ENCODE measurements around the gene UQCRC1.

The UQCRC1 gene

DNA sequence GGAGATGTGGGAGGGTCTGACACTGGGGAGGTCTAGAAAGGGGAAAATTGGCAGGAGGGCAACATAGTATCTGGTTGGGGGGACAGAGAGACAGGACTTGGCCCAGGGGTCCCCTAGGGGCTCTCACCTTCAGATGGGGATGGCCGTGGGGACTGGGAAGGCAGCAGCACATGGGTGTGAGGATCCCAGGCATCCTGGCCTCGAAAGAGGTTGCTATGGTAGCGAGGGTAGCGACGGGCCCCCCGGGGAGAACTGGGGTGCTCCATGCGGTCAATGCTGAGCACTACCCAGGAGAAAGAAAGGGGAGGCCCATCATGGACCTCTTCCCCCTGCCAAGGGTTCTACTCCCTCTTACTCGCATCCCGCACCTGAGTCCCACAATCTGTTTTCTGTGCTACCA lies 38.3 kb upstream of the UQCRC1 start:
- H4K20me1 ChIP-seq (ENCODE audit: insufficient read depth, low read length), result 0 out of 2 replicates have a peak, but pooled peaks cover 3% of the 10 kb centered on the region
- TF ChIP-seq EZH2 (IDR thresholded peaks at IDR 0.05; ENCODE audit: borderline replicate concordance, low read depth, low read length, severe bottlenecking), result no peak
- TF ChIP-seq, protein P1, sequence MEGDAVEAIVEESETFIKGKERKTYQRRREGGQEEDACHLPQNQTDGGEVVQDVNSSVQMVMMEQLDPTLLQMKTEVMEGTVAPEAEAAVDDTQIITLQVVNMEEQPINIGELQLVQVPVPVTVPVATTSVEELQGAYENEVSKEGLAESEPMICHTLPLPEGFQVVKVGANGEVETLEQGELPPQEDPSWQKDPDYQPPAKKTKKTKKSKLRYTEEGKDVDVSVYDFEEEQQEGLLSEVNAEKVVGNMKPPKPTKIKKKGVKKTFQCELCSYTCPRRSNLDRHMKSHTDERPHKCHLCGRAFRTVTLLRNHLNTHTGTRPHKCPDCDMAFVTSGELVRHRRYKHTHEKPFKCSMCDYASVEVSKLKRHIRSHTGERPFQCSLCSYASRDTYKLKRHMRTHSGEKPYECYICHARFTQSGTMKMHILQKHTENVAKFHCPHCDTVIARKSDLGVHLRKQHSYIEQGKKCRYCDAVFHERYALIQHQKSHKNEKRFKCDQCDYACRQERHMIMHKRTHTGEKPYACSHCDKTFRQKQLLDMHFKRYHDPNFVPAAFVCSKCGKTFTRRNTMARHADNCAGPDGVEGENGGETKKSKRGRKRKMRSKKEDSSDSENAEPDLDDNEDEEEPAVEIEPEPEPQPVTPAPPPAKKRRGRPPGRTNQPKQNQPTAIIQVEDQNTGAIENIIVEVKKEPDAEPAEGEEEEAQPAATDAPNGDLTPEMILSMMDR (IDR thresholded peaks at IDR 0.05; ENCODE audit: borderline replicate concordance, extremely low read depth, low read length, poor library complexity, severe bottlenecking), result no peak
- H3K4me2 ChIP-seq (ENCODE audit: insufficient read depth, low read length), result no peak overlapping the region
- ATAC-seq (ENCODE audit: insufficient read depth, low read depth) (no peak), DNase-seq (no peak)
- no peaks in the 10 kb centered on the region for H3K9me3 ChIP-seq (ENCODE audit: insufficient read depth, low read length, severe bottlenecking)
- H3K36me3 ChIP-seq (ENCODE audit: insufficient read depth, low read length), result no peaks in the 10 kb centered on the region
- no peak overlapping the region for H3K4me3 ChIP-seq (ENCODE audit: low read depth in 1 of 2, low read length in 2 of 2)
- H3K27ac ChIP-seq (ENCODE audit: low read length), result no peak overlapping the region
- H3K27me3 ChIP-seq (ENCODE audit: insufficient read depth, low read length, poor library complexity), result no peaks in the 10 kb centered on the region
- no peaks in the 10 kb centered on the region for H3K79me2 ChIP-seq (ENCODE audit: insufficient read depth, low read length)
- no peak overlapping the region for H3K9ac ChIP-seq (ENCODE audit: low read depth, low read length)
- no peaks in the 10 kb centered on the region for H3K4me1 ChIP-seq (ENCODE audit: insufficient read depth, low read length)
- H2AFZ ChIP-seq (ENCODE audit: low read depth, low read length), result no peak overlapping the region

DNA sequence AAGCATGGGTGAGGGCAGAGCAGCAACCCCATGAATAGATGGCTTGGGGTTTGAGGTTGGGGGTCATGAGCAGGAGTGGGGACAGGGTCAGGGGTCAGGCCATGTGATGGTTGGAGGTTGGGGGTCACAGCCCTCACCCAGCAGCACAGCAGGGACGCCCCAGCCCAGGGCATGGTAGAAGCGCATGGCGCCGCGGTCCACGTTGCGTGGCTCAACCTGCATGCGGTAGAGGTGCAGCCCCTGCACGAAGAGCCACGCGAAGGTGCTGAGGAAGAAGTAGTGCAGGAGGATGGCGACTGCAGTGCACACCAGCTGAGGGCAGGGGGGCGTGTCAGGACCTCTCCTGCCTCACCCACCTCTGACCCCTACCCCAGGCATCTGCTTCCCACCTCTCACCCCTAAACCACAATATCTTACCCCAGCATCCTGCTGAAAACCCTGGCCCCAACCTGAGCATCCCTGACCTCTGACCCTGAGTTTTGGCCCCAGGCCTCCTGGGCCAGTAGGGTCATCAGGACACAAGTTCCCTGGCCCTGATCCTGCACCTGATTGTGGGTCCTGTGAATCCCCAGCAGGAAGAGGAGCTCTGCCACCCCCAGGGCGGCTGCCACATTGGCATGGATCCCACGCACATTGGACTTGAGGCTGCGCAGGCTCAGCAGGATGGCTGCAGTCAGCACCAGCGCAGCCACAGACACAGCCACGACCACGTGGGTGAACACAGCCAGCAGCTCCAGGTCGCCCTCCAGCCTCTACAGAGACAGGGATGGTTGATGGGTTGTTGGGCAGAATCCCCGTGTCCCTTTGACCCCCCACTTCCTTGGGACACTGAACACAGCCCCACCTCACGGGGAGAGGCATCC lies 35.7 kb upstream of the UQCRC1 start:
- no peak overlapping the region for H3K27ac ChIP-seq (ENCODE audit: low read length)
- TF ChIP-seq, protein P1 (IDR thresholded peaks at IDR 0.05; ENCODE audit: borderline replicate concordance, extremely low read depth, low read length, poor library complexity, severe bottlenecking), result no peak
- TF ChIP-seq EZH2 (IDR thresholded peaks at IDR 0.05; ENCODE audit: borderline replicate concordance, low read depth, low read length, severe bottlenecking), result no peak
- no peak overlapping the region for H3K4me2 ChIP-seq (ENCODE audit: insufficient read depth, low read length)
- no peak overlapping the region for H3K9ac ChIP-seq (ENCODE audit: low read depth, low read length)
- no peaks in the 10 kb centered on the region for H3K79me2 ChIP-seq (ENCODE audit: insufficient read depth, low read length)
- H3K27me3 ChIP-seq (ENCODE audit: insufficient read depth, low read length, poor library complexity), result no peaks in the 10 kb centered on the region
- H4K20me1 ChIP-seq (ENCODE audit: insufficient read depth, low read length), result no peaks in the 10 kb centered on the region
- no peak overlapping the region for H3K4me3 ChIP-seq (ENCODE audit: low read depth in 1 of 2, low read length in 2 of 2)
- ATAC-seq (ENCODE audit: insufficient read depth, low read depth), result no peak
- DNase-seq, result no peak
- no peak overlapping the region for H2AFZ ChIP-seq (ENCODE audit: low read depth, low read length)
- H3K9me3 ChIP-seq (ENCODE audit: insufficient read depth, low read length, severe bottlenecking), result no peaks in the 10 kb centered on the region
- H3K4me1 ChIP-seq (ENCODE audit: insufficient read depth, low read length), result no peaks in the 10 kb centered on the region
- H3K36me3 ChIP-seq (ENCODE audit: insufficient read depth, low read length), result no peaks in the 10 kb centered on the region

DNA sequence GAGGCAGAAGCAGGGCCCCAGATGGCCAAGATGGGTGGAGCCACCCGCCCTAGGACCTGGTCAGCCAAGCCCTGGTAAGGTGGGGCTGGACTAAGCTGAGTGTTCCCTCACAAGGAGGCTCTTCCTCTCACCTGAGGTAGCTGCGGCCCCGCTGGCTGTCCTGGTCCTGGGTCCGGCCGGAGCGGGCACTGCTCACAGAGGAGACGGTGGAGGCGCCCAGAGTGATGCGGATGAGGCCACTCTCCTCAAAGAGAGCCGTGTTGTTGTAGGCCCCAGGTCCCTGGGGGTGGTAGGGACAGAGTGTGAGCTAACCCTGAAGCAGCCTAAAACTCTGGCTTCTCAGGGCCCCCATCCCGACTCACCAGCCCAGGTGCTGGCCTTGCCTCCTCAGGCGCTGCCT lies 33.2 kb upstream of the UQCRC1 start:
- Histone ChIP-seq H3K4me1 (ENCODE audit: insufficient read depth, low read length) (no peaks in the 10 kb centered on the region), H3K79me2 (ENCODE audit: insufficient read depth, low read length) (no peaks in the 10 kb centered on the region), H3K9ac (ENCODE audit: low read depth, low read length) (no peak overlapping the region), H3K9me3 (ENCODE audit: insufficient read depth, low read length, severe bottlenecking) (no peaks in the 10 kb centered on the region), H4K20me1 (ENCODE audit: insufficient read depth, low read length) (no peaks in the 10 kb centered on the region), H3K4me2 (ENCODE audit: insufficient read depth, low read length) (no peak overlapping the region), H3K27me3 (ENCODE audit: insufficient read depth, low read length, poor library complexity) (no peaks in the 10 kb centered on the region), H3K4me3 (ENCODE audit: low read depth in 1 of 2, low read length in 2 of 2) (no peak overlapping the region), H3K27ac (ENCODE audit: low read length) (no peak overlapping the region), H3K36me3 (ENCODE audit: insufficient read depth, low read length) (0 out of 2 replicates have a peak, but pooled peaks cover 2% of the 10 kb centered on the region), H2AFZ (ENCODE audit: low read depth, low read length) (no peak overlapping the region)
- no peak for TF ChIP-seq EZH2 (IDR thresholded peaks at IDR 0.05; ENCODE audit: borderline replicate concordance, low read depth, low read length, severe bottlenecking)
- TF ChIP-seq, protein P1 (IDR thresholded peaks at IDR 0.05; ENCODE audit: borderline replicate concordance, extremely low read depth, low read length, poor library complexity, severe bottlenecking), result no peak
- ATAC-seq (ENCODE audit: insufficient read depth, low read depth) (no peak), DNase-seq (no peak)
